DMS153 treated with DMSO at 0.1 percent for 48 hours (cell line): Measurements from ENCODE around the gene NXPE4.

ENCODE experiments used
- DNase-seq: peaks from one replicate; lab custom pipeline; 2025; ENCODE audit not compliant: unreplicated experiment; lab: John Stamatoyannopoulos, UW

The NXPE4 gene

DNA sequence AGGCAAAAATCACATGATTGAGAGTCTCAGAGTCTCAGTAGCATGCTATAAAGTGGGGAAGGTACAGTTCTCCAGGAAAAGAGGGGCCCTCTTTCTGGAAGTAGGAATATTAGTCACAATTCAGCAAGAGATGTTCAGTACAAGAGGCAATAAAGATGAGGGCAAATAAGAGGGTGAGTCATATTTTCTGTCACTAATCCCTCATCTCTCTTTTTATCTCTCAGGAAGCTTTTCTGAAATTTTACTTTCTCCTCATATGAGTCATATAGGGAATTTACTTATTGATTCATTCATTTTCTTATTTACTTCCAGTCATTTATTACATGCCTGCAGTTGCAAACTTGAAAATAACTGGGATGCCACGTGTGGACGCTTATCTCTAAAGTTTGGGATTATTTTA lies 32.5 kb downstream of the NXPE4 start:
- DNase-seq, result no peak

DNA sequence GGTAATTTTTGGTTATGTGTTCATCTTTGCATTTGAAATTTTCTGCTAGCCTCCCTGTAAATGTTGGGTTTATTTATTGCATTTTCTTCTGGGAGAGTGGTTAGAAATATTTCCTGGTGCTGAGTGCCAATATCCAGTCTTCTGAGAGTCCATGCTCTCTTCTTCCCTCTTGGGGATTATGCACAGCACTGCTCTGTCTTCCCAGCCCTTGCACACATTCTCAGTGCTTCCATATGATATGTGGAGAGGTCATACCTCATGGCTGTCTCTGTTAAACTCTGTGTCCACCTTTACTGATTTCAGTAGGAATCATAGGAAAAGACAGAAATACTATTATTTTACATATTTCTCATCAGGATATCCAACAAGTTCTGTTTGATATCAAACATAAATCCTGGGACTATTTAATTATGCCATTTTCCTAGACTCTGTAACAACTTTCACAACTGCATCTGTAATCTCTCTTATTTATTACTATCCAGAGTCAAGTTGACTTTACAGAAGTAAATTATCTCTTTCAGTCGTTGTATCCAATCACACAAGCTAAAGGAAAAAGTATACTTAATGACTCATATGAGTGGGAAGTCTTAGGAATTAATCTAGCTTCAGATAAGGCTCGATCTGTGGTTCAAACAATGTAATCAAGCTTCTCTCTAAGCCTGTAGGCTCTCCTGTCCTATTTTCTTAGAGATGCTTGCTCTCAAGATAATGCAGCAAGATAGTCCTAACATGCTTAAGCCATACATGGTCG lies 33.2 kb downstream of the NXPE4 start:
- no peak for DNase-seq

GRCh38 chr11:114559425-114560310 lies 35.9 kb downstream of the NXPE4 start, which contains the start of gene NXPE1:
Gene NXPE1, minus strand, starts transcription at chr11:114559881. Its CDS starts 8,680 bp downstream, at chr11:114551201.
- no peak for DNase-seq

DNA sequence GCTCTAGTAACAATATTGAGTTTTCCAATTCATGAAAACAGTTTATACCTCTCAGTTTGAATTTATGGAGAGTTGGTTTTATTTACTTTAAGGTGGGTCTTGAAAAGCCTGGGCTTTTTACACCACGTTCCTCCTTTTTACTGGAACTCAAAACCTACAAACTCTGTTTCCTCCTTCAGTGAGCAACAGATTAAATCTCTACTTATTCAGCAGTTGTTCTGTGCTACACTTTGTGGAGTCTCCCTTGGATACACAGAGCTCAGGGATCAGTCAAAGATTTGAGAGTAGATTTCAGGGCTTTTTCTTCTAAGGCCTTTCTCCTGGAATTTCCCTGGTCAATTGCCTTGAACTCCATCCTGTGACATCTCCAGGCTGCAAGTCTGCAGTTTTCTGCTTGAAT lies 39.5 kb downstream of the NXPE4 start:
- DNase-seq, result no peak

- DNase-seq, result no peak
Observed at GRCh38 chr11:114553642-114554041, 41.9 kb downstream of the NXPE4 start.

DNA sequence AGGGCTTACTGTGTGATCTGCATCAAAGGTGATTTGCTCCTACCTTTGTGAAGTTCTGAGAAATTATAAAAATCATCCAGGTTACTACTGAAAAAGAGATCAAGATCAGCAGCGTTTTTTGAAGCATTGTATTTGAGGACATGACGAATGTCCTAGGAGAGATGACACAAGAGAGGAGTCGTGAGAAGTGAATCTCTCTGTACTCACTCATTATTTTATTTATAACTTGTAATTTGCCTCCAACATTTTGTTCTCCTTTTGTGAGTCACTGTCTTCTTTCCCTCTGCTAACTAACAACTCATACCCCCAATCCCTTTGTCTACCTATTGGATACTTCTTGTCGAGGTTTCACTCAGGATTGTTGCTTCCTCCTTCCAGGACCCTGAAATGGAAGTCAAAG lies 44.5 kb downstream of the NXPE4 start:
- no peak for DNase-seq

GRCh38 chr11:114525682-114526081 lies 69.9 kb downstream of the NXPE4 start:
- DNase-seq, result no peak

GRCh38 chr11:114524122-114524521 lies 71.5 kb downstream of the NXPE4 start:
- no peak for DNase-seq

GRCh38 chr11:114522818-114523217 lies 72.8 kb downstream of the NXPE4 start:
- DNase-seq, result no peak
